Activated T-cell treated with anti-CD3 and anti-CD28 coated beads, Interleukin-2, amount 50 U/mL, for 1 hour (primary cell): ENCODE results near the gene CEP78.

Source experiments
- DNase-seq: peaks from one replicate; pipeline ENCODE4 v3.0.0-alpha.2; 2020

The CEP78 gene

DNA sequence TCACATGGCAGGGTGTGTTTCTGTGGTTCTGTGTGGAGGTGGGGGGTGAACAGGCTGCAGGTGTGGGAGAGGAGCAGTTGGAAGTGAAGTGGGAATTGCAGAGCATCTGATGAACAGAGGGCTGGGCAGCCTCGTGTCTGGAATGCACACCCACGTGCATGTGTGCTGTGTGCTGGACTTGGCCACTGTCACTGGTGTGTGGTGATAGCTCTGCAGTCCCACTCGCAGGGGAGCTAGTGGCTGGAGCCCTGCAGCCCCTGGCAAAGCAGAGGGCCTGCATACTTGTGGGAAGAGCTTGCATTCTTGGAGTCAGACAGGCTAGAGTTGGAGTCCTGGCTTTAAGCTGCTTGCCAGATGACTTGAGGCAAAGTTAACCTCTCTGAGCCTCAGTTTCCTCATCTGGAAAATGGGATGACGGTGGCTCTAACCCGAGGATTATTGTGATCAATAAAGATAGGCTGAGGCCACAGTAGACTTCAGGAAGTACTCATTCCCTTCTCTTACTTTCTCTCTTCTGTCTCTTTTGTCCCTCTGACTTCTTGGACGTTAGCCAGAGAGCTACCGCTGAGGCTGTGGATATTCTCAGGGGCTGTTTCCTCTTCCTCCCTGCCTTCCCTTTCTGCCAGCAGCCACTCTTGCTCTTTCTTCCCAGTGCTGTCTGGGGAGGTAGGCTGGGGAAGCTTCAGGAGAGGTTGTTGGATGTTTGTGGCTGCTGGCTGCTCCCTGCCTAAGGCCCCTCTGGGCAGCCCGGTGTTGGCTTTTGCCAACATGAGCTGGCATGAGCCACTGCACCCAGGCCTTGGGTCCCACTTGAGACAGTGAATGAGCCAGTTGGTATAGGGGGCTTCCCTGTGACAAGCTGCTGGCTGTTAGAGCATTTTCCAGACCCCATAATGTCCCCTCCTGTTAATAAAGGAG, 79.3 kb downstream of the CEP78 start:
- no peak for DNase-seq

- no peak for DNase-seq
Measured at GRCh38 chr9:78316166-78316892, 80.5 kb downstream of the CEP78 start.

DNA sequence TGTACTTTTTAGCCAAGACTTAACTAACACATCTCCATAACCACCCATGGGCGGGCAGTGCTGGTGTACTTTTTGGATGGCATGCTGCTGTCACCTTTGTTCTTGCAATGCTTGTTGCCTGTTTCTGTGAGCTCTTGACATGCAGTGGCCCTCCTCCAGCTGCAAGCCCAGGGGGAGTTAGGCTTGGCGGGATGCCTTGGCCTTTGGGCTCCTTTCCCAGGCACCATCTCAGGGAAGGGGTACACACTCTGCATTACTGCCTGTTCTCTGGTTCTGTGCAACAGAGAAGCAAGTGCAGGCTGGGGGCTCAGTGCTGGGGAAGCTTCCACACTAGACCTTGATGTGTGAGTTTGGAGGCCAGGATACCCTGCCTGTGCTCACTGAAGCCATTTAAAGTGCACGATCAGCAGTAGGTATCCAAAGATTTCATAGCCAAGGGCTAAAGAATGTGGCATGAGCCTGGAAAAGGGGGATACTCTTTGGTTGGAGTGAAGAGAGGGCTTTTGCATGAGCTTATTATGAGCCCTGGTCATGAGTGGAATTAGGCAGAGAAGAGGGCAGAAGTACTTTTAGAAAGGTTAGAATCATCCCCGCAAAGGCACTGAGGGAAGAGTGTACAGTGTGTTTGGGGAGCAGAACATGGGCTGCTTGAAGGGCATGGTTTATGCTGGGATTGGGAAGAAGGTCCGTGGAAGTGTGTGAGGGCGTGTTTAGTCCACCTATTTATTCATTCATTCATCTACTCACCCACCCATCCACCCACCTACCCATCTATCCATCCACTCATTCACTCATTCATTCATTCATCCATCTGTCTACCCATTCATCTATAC, 83.5 kb downstream of the CEP78 start:
- DNase-seq, result no peak

DNA sequence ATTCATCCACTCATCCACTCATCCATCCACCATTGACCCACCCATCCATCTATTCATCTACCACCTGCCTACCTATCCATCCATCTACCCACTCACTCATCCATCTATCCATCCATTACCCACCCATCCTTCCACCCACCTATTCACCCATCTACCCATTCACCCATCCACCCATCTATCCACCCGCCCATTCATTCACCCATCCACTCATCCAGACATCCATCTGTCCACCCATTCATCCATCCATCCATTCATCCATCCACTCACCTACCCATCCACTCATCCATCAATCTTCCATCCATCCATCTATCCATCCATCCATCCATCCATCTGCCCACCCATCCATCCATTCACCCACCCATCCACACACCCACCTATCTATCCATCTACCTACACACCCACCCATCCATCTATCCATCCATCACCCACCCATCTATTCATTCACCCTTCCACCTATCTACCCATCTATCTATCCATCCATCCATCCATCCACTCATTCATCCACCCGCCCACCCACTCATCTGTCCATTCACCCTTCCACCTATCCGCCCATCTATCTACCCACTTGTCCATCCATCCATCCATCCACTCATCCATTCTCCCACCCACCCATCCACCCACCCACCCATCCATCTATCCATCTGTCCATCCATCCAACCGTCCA, 84.3 kb downstream of the CEP78 start:
- no peak for DNase-seq

DNA sequence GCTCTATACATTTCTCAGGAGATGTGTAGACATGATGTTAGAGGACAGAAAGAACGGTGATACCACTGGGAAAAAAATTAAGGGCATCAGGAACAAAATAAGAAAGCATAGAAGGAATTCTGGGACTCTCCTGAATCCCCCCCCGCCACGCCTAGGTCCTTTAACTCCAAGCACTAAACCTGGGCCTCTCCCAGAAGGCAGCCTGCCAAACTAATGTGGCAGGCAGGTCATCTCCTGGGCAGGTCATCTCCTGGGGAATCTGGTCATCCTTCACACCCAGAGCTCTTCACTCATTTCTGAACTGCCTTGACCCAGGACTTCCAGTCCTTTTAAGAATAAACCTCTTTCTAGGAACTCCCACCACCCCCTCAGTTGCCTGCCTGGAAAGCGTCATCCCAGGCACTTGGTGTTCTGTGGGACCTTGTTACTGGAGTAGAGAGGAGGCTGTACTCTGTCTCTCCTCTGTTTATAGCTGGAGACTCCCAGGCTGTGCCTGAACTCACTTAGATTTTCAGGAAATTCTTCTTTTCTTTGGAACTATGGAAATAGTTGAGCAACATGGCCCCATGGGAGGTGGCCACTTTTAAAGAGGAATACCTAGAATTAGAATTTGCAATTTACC, 85.1 kb downstream of the CEP78 start:
- DNase-seq, result no peak

- DNase-seq, result no peak
Measured at GRCh38 chr9:78321505-78321904, 85.6 kb downstream of the CEP78 start.

DNA sequence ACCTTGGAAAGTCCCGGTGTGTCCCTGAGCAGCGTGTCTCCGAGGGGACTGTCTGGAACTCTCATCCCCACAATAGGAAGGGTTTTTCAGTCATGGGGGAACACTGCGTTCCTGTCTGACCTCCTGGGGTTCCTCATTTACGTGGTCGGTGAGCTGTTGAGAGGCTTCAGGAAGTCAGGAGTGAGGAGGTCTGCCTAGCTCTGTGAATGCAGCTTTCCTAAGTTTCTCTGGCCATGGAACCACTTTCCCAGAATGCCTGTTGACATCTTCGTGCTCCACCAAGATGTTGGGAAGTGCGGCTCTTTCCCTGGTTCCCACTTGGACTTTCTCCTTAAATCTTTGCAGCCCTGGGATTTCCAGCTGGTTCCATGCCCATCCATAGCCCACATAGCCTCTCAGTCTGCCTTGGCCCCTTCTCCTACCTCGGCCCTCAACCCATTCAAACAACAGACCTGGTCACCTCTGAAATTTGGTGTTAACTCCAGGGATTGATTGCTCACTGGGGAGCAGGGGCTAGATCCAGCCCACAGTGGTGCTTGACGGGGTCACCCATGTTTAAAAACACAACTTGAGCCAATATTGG, 88.3 kb downstream of the CEP78 start:
- DNase-seq, result no peak

GRCh38 chr9:78324682-78325081, 88.8 kb downstream of the CEP78 start:
- DNase-seq, result no peak

- no peak for DNase-seq
Measured at GRCh38 chr9:78325343-78325742, 89.5 kb downstream of the CEP78 start.

GRCh38 chr9:78325846-78326360, 90.0 kb downstream of the CEP78 start:
- DNase-seq, result no peak

DNA sequence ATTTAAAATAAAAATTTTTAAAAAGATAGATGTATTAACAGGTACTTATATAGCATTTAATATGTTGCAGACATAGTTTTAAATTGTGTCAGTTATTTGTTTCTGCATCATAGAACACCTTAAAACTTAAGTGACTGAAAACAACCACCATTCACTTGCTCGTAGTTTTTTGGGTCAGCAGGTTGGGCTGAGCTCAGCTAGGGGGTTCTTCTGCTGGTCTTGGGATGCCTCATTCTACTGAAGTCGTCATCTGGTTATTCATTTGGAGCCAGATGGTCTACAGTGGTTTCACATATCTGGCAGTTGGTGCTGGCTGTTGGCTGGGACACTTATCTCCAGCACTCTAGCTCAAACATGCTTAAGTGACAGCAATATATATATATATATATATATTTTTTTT, 90.7 kb downstream of the CEP78 start:
- no peak for DNase-seq
